SKM-1 (cell line): ENCODE data around the gene GALM.

Source experiments
- DNase-seq: peaks from one replicate; lab custom pipeline; 2025; ENCODE audit not compliant: unreplicated experiment; lab: John Stamatoyannopoulos, UW

Gene GALM

GRCh38 chr2:38737000-38737698, 71.2 kb downstream of the GALM start:
- peak; percentile 60 for DNase-seq

- DNase-seq = no peak
These were observed 72.0 kb downstream of the GALM start for GRCh38 chr2:38737925-38738324.

GRCh38 chr2:38739524-38739923, 73.6 kb downstream of the GALM start:
- no peak for DNase-seq

GRCh38 chr2:38740851-38741731, 75.2 kb downstream of the GALM start:
- DNase-seq = peak; percentile 46

GRCh38 chr2:38742797-38743559, 77.1 kb downstream of the GALM start:
- no peak for DNase-seq

- no peak for DNase-seq
These were observed 77.9 kb downstream of the GALM start for GRCh38 chr2:38743672-38744398.

- DNase-seq = no peak
These were observed 78.5 kb downstream of the GALM start for GRCh38 chr2:38744399-38744780.

DNA sequence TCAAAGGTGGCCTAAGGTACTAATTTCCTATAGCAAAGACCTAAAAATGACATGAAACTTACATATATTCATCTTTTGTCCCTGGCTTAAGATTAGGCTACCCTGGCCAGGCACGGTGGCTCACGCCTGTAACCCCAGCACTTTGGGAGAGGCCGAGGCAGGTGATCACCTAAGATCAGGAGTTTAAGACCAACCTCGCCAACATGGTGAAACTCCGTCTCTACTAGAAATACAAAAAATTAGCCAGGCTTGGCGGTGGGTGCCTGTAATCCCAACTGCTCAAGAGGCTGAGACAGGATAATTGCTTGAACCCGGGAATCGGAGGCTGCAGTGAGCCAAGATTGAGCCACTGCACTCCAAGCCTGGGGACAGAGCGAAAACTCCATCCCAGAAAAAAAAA, 79.4 kb downstream of the GALM start:
- no peak for DNase-seq

GRCh38 chr2:38747007-38747424, 81.1 kb downstream of the GALM start:
- no peak for DNase-seq

- no peak for DNase-seq
These were observed 81.9 kb downstream of the GALM start for GRCh38 chr2:38747819-38748218.

DNA sequence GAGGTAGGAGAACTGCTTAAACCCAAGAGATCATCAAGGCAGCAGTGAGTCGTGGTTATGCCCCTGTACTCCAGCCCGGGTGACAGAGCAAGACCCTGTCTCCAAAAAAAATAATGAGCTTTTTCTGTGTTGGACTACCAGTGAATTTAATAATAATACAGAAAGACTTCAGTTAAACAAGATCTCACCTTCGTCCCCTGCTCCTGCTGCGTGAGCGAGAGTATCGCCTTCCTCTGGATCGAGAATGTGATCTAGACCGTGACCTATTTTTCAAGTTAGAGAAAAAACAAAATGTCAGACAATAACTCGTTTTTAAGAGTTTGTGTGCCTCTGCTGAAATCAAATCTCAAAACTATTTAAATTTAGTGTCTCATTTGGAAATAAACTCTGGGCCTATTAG, 82.5 kb downstream of the GALM start:
- DNase-seq = no peak

DNA sequence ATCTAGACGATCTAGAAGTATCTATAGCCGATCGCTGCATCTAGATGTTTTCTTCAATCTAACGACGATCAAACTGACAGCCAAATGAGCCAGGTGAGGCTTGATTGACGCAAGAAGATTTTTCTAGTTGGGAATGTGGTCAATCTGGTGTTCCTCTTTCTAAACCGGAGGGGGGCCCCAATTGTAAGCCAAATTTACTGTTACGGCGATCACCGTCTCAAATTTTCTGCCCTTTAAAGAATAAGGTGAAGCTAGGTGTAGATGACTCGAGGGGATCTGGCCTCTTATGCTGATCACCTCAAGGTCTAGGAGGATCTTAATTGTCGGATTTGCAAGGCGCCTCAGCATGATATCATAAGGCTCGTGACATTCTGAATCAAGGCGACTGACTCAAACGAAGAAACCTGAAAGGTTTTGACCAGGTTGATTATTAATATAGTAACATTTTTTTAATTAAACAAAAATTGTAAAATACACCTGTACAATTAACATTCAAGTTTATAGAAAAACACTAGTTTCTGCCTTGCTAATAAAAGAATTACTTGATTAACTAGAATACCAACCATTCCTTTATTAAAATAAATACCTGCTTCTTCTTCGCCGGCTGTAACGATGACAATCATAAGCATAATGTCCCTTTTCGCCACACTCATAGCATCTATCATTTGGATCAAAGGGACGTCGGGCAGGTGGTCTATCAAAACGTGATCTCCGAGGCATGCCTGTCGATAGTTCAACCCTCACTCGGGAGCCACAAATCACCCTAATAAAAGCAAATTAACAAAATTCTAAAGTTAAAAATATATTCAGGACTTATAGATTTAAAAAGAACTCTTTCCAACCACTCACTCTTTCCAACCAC, 83.3 kb downstream of the GALM start:
- DNase-seq = no peak

- DNase-seq = no peak
These were observed 84.3 kb downstream of the GALM start for GRCh38 chr2:38750011-38750890.

GRCh38 chr2:38750891-38751595, 85.1 kb downstream of the GALM start, which contains the start of gene SRSF7:
TSS of gene SRSF7 (minus strand) at chr2:38751361. CDS start at chr2:38751256, 105 bp downstream.
- peak; percentile 92 for DNase-seq

- DNase-seq = no peak
These were observed 85.9 kb downstream of the GALM start for GRCh38 chr2:38751596-38752410.

- no peak for DNase-seq
These were observed 88.1 kb downstream of the GALM start for GRCh38 chr2:38754049-38754448.

DNA sequence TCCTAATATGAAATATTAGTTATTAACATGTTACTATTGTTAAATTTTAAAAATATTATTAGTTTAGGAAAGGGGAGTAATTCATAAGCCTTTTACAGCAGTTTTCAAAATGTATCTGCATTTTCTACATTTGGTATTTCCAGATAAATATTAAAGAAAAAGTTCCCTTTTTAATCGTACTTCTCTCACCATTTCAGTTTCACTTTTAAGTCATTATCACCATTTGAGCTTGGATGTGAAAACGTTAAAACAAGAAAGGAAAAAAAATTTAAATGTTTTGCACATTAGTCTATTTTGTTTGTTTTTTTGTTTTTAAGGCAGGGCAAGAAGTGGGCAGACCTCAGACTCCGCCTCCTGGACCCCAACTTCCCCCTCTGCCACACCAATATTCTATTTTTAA, 88.6 kb downstream of the GALM start:
- no peak for DNase-seq
